Activated CD8-positive, alpha-beta memory T cell treated with anti-CD3 and anti-CD28 coated beads for 24 hours (primary cell): ENCODE data around the gene GNAO1.
"Not testable (repeated sequence)": the region's sequence is repeated elsewhere in the genome, so short reads cannot be mapped to it uniquely, and the experiment has no call there.

Experiments
- DNase-seq: peaks from one replicate; pipeline ENCODE4 v3.0.0-alpha.2; 2020

The GNAO1 gene

DNA sequence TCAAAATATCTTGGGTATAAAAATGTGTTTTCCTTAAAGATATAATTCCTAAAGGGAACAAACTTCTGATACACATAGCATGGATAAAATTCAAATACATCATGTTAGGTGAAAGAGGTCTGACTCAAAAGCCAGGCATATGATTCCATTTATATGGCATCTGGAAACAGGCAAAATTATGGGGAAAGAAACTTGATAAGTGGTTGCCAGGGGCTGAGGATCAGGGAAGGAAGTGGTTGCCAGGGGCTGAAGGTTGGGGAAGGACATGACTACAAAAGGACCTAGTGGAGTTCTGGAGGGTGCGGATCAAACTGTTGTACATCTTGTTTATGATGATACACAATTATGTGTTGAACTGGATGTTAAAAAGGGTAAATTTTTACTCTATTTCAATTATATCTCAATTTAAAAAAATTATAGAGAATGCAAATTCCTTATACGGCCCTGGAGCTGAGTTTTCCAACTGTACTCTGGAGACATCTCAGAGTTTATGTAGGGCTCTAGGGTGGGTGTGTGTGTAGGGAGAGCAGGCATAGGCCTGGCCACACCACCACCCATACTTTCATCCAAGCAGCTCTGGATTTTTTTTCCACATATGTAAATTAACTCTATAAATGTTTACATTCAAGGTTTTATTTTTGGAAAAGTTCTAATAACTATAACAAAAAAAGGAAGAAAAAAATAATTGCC lies 179.0 kb downstream of the GNAO1 start:
- DNase-seq = no peak

DNA sequence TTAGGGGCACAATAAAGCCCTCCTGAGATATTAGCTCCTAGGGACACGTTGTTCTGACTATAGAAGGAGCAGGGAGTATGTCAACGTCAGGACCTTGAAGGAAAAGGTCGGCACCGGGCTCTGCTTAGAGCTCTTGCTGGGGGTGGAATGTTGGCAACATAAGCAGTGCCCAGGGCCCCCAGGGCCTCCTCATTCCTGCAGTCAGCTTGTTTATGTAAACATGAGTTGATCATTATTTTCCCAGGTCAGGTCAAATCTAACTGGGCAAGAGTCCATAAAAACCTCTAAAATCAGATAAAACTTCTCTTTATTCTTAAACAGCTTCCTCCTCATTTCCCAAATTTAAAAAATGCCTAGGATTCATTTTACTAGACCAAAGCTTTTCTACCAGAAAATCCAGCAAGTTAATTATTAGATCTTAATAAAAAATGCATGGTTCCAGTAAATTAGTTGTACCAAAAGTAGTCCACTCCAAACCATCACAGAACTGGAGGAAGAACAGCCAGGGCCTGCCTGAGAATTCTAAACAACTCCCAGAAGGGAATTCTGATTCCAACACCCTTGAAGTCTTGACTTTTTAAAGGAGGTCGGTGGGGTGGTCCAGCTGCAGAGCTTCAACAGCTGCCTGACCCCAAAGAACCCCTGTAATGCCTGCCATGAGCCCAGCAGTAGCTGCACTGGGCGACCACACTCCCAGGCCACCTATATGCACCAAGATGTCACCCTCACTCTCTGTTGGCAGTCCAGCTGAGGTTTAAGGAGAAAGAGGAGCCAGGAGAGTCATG lies 179.8 kb downstream of the GNAO1 start:
- no peak for DNase-seq

DNA sequence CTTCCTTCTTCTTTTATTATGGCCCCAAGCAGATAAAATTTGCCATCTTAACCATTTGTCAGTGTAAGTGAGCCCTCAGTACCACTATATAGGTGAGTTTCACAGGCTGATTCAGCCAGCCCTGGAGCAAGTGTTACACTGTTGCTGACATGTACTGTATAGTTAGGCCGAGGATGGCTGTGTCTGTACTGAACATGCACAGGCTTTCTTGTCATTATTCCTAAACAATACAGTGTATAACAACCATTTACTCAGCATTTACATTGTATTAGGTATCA lies 180.3 kb downstream of the GNAO1 start:
- DNase-seq = no peak

DNA sequence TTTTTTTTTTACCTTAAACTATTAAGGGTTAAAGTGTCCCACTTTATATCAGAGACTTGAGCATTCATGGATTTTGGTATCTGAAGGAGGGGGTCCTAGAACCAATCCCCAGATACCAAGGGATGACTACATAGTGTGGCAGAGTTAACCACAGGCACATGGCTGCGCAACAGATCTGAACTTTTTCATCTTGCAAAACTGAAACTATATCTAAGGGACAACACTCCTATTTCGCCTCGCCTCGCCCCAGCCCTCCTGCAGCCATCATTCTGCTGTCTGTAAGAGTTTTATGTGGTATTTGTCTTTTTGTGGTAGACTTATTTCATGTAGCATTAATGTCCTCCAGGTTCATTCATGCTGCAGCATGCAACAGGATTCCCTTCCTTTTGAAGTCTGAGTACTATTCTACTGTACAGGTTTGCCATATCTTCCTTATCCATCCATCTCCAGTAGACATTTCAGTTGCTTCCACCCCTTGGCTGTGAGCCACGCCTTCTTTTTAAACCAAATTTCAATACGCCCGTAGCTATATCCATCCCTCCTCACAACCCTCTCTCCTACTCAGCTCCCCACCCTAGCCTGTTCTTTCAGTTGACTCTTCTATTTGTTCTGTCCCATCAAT lies 180.8 kb downstream of the GNAO1 start:
- no peak for DNase-seq

DNA sequence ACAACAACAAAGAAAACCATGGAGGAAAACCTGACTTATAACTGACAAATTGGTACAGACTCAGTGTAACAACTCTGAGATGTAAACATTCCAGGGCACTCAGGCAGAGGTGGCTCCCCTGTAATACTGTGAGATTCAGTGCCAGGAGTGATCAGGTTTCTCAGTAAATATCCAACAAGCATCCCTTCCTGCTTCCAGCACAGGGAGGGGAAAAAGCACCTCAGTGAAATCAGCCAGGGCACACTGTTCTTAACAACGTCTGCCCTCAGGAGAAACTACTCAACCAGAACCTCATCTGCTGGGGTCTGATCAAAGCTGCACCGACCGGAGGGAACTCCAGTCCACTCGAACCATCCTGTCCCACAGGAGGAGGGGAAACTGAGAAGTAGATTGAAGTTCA lies 181.7 kb downstream of the GNAO1 start:
- no peak for DNase-seq

DNA sequence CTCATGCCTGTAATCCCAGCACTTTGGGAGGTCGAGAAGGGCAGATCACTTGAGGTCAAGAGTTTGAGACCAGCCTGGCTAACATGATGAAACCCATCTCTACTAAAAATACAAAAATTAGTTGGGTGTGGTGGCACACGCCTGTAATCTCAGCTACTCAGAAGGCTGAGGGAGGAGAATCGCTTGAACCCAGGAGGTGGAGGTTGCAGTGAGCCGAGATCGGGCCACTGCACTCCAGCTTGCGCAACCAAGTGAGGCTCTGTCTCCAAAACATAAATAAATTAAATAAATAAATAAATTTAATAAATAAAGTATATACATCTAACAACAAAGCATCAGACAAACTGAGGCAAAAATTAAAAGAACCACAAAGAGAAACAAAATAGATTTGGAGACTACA lies 184.5 kb downstream of the GNAO1 start:
- not testable (repeated sequence) for DNase-seq

DNA sequence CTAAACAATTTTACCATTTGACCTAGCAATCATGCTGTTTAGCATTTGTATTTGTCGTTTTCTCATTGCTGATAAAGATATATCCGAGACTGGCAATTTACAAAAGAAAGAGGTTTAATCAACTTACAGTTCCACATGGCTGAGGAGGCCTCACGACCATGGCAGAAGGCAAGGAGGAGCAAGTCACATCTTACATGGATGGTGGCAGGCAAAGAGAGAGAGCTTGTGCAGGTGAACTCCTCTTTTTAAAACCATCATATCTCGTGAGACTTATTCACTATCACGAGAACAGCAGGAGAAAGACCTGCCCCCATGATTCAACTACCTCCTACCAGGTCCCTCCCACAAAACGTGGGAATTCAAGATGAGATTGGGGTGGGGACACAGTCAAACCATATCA lies 187.8 kb downstream of the GNAO1 start:
- DNase-seq = not testable (repeated sequence)

DNA sequence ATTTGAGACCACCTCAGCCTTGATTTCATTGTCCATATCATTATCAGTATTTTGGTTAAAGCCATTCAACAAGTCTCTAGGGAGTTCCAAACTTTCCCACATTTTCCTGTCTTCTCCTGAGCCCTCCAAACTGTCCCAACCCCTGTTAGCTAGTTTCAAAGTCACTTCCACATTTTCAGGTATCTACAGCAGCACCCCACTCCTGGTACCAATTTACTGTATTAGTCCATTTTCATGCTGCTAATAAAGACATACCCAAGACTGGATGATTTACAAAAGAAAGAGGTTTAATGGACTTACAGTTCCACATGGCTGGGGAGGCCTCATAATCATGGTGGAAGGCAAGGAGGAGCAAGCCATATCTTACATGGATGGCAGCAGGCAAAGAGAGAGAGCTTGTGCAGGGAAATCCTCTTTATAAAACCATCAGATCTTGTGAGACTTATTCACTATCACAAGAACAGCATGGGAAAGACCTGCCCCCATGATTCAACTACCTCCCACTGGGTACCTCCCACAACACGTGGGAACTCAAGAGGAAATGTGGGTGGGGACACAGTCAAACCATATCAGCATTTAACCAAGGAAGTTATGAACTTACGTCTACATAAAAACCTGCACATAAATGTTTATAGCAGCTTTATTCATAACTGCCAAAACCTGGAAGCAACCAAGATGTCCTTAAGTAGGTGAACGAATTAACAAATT lies 189.6 kb downstream of the GNAO1 start:
- not testable (repeated sequence) for DNase-seq

DNA sequence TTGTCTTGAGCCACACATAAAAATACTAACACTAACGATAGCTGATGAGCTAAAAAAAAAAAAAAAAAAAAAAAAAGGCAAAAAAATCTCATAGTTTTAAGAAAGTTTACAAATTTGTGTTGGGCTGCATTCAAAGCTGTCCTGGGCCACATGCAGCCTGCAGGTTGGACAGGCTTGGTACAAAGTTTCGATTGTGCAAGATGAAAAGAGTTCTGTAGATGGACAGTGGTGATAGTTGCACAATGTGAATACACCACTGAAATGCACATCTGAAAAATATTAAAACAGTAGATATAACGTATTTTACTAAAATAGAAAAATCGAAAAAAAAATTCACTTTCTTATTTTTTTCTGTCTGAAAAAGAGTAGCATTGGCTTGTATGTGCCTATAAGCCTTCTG lies 191.2 kb downstream of the GNAO1 start:
- DNase-seq = no peak

DNA sequence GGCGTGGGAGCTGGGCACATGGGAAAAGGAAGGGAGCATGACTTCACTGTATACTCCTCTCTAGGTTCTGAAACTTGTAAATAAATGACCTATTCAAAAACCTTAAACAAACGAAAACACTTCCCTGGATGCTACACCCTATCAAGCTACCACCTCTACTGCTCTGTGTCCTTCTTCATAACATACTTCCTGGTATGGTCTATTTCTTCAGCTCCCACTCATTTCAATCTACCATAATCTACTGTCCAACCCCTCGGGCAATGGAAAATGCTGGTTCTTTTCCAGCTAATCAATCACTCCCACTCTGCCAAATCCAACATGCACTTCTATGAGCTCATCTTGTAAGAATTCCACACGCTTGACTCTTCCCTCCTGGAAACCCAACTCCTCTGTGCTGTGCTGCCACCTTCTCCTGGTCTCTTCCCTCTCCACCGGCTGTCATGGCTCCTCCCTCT lies 191.6 kb downstream of the GNAO1 start:
- no peak for DNase-seq

DNA sequence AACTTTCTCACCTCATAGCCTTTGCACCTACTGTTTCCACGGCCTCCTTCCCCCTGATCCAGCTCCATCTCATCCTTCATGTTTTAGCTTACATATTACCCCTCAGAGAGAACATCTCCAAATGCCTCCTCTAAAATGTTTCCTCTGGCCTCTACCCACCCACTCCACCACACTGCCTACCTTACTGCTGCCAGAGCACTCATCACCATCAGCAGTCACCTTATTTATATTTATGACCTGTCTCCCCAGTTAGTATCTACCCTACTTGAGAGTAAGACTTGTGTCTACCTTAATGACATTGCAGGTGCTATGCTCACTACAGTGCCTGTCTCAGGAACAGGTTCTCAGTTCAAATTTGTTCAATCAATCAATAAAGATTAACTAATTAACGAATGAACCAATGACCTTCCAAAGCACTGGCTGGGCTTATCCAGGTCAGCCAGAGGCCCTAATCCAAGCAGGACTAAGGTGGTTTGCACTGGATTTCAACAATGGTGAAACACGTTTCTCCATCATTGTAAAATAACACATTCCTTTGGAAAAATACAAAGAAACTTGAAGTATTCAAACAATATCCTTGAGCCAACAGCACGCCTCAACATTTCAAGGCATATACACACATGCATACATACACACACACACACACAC lies 192.9 kb downstream of the GNAO1 start:
- no peak for DNase-seq

DNA sequence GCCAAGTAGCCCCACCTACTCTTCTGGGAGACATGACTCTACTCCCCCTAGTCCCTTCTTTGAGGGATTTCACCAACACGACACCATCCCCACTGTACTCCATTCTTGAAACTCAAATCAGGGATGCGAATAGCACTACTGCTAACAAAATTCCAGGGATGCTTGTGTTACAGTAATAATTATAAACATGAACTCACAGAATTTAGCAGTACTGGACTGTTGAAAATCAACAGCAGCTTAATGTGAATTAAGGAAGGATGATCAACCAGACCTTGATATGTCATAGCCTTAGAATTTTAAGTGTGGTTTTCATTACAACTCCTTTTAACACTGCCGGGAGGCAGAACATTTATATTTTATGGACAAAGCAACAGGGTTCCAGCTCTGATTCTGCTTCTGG lies 196.1 kb downstream of the GNAO1 start:
- DNase-seq = no peak

DNA sequence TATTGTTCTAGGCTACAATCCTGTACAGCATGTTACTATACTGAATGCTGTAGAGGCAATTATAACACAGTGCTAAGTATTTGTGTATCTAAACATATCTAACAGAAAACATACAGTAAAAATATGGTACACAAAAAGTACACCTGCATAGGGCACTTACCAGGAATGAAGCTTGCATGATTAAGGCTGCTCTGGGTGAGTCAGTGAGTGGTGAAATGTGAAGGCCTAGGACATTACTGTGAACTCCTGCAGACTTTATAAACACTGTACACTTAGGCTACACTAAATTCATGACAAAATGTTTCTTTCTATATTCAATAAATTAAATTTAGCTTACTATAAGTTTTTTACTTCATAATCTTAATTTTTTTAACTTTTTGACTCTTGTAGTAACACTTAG lies 196.9 kb downstream of the GNAO1 start:
- DNase-seq = no peak

DNA sequence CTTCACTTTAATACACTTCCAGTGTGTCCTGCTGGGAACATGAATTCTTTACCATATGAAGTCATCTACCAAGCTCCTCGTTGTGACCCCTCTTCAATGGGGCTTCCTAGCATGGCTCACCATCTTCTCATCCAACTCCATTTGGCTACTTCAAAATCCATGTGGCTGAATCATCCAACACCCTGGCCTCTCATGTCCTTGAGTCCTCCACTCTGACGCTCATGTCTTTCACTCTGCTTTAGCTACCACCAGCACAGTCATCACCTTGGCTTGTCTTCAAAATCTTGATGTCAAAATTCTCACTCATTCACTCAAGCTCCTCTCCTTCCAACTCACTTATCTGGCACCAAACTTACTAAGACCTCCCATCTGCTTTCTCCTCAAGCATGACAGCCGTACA lies 198.3 kb downstream of the GNAO1 start:
- DNase-seq = no peak

DNA sequence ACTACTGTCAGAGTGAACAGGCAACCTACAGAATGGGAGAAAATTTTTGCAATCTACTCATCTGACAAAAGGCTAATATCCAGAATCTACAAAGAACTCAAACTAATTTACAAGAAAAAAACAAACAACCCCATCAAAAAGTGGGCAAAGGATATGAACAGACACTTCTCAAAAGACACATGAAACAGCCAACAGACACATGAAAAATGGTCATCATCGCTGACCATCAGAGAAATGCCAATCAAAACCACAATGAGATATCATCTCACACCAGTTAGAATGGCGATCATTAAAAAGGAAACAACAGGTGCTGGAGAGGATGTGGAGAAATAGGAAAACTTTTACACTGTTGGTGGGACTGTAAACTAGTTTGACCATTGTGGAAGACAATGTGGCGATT lies 205.4 kb downstream of the GNAO1 start:
- DNase-seq = not testable (repeated sequence)

DNA sequence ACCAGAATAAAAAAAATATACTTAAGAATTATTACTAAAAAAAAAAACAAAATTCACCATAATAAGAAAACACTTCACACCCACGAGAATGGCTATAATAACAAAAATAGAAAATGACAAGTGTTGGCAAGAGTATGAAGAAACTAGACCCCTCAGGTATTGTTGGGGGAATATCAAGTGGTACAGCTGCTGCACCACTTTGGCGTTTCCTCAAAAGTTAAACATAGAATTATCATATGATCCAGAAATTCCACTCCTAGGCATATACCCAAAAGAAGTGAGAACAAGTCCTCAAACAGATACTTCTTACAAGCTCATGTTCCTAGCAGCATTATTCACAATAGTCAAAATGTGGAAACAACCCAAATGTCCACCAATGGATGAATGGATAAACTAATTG lies 207.8 kb downstream of the GNAO1 start:
- no peak for DNase-seq

DNA sequence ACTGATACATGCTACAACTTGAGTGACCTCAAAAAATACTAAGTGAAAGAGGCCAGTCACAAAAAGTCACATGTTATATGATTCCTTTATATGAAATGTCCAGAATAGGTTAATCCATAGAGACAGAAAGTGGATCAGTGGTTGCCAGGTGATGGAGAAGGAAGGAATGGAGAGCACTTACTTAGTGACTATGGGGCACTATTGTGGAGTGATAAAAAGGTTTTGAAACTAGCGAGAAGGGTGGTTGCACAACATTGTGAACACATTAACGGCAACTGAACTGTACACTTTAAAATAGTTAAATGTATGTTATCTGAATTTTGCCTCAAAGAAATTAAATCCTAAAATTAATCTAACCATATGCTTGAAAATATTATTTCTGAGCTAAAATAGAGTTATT lies 208.2 kb downstream of the GNAO1 start:
- DNase-seq = no peak

DNA sequence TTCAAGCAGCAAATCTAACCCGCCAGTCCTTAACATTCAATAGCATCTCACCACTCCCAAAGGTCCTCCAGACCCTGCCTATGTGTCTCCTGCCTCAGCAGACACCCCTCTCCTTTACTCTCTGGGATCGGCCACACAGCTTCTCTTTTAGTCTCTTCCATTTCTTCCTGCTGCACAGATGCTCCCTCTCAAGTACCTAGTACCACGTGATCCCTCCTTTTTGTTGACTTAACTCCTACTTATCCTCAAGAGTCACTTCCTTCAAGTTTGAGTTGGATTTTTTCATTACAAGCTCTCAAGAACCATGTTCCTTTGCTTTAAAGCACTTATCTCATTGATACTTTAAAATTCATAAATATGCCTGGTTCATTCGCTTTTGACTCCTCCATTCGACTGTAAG lies 209.2 kb downstream of the GNAO1 start:
- no peak for DNase-seq

DNA sequence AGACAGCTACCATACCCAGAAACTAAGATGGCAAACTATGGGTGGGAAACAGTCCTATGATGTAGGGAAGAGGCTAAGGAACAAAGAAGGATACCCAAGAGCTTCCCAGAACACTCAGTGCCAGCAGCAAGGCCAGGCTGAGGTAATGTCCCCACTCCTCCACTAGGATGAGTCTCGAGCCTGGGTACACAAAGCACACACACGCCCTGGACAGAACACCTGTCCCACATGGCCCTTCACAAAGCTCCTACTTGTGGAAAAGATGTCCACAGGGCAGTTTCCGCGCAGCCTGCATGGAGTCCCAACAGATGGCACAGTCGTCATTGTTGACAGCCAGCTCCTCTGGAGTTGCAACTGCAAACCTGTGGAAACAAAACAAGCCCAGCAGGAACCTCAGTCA lies 210.2 kb downstream of the GNAO1 start:
- no peak for DNase-seq

DNA sequence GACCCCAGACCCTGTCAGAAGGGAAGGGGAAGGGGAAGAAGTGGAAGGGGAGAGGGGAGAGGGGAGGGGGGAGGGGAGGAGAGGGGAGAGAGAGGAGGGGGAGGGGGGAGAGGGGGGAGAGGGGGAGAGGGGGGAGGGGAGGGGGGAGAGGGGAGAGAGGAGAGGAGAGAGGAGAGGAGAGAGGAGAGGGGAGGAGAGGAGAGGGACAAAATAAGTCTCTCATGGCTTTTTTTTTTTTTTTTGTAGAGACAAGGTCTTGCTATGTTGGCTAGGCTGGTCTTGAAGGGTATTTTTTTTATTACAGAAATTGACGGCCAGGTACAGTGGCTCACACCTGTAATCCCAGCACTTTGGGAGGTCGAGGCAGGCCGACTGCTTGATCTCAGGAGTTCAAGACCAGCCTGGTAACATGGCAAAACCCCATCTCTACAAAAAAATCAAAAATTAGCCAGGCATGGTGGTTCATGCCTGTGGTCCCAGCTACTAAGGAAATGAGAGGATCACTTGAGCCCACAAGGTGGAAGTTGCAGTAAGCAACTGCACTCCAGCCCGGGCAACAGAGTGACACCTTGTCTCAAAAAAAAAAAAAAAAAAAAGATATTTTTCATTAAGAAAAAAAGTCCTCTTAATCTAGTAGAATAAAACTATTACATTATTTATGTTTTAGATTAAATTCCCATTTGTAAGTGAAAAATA lies 214.8 kb downstream of the GNAO1 start:
- no peak for DNase-seq
